Natural killer cell (primary cell): ENCODE results near the gene PLA2G4A. TPM values are rescaled to one million over a fixed set of nuclear protein-coding genes. Genes with fewer than 3 reads are reported as not detected.

Experiments
- ATAC-seq, 3 donors: fragments of 150-1000 bp in 2 of 3; fragments of 200-7000 bp in 1 of 3; cut with Tn5 transposase; 1 replicate in 1 of 3; 2 replicates in 2 of 3; pipeline ENCODE4 v1.10.0; 2021; ENCODE audit warnings: mild to moderate bottlenecking in 2 of 3, moderate library complexity in 2 of 3
- DNase-seq, 2 donors: peaks; one replicate each; pipeline versions ENCODE4 v3.0.0 to v3.0.0-alpha.2; 2013 to 2021; ENCODE audit warnings: mixed read lengths in 1 of 2
- H3K27ac ChIP-seq: one replicate; pipeline ENCODE4 v1.5.1; 2013; ENCODE audit warnings: mild to moderate bottlenecking, low read length
- H3K27me3 ChIP-seq: one replicate; pipeline ENCODE4 v1.6.1; 2013; ENCODE audit warnings: low read length; ENCODE audit not compliant: control insufficient read depth, insufficient read depth
- H3K36me3 ChIP-seq: one replicate; pipeline ENCODE4 v1.6.1; 2013; ENCODE audit warnings: low read length; ENCODE audit not compliant: control insufficient read depth, insufficient read depth
- H3K4me1 ChIP-seq: one replicate; pipeline ENCODE4 v1.6.1; 2013; ENCODE audit warnings: low read length; ENCODE audit not compliant: control insufficient read depth, insufficient read depth
- H3K4me3 ChIP-seq: one replicate; pipeline ENCODE4 v1.5.1; 2013; ENCODE audit warnings: low read length
- H3K9me3 ChIP-seq: one replicate; pipeline ENCODE4 v1.6.1; 2013; ENCODE audit warnings: low read length; ENCODE audit not compliant: control insufficient read depth, insufficient read depth
- H3K27ac Mint-ChIP-seq, 2 donors: one replicate each; pipeline ENCODE4 v1.8.0; 2022; ENCODE audit warnings: mild to moderate bottlenecking in 2 of 2, mixed read lengths in 2 of 2, moderate library complexity in 1 of 2
- H3K27me3 Mint-ChIP-seq, 2 donors: one replicate each; pipeline ENCODE4 v1.8.0; 2022; ENCODE audit warnings: low read depth in 2 of 2, mixed read lengths in 2 of 2
- H3K36me3 Mint-ChIP-seq: one replicate; pipeline ENCODE4 v1.8.0; 2022; ENCODE audit warnings: mixed read lengths
- H3K4me1 Mint-ChIP-seq, 2 donors: one replicate each; pipeline ENCODE4 v1.8.0; 2022; ENCODE audit warnings: mixed read lengths in 2 of 2
- H3K4me3 Mint-ChIP-seq: one replicate; pipeline ENCODE4 v1.8.0; 2022; ENCODE audit warnings: mild to moderate bottlenecking, moderate library complexity, mixed read lengths
- H3K9me3 Mint-ChIP-seq, 2 donors: one replicate each; pipeline ENCODE4 v1.8.0; 2022; ENCODE audit warnings: mixed read lengths in 2 of 2
- CTCF ChIP-seq: fragments of 200-600 bp; IDR thresholded peaks from one replicate; pipeline ENCODE4 v1.8.0; 2022; ENCODE audit warnings: antibody characterized with exemption
- WGBS: methylation state at CpG from one replicate; pipeline ENCODE4 v1.1.7; 2013; ENCODE audit warnings: missing lambda C conversion rate; ENCODE audit not compliant: insufficient coverage; 5-methylcytosine and 5-hydroxymethylcytosine counted together
- intact Hi-C: fragments of 100-400 bp; cut with micrococcal nuclease; formaldehyde crosslinking; loops from one replicate; pipeline ENCODE4 v1.14.2; 2022
- total RNA-seq, 4 donors: library from RNA; stranded (reverse); fragments of 120-200 nt in 1 of 4; gene quantifications; one replicate each; pipeline versions ENCODE4 v1.2.3 to v1.2.4, GENCODE V29; 2013 to 2022

PLA2G4A gene
- total RNA-seq, 3 donors from 2014 or later (not counting 1 experiment from before 2014, with no cell fraction given), result 0.33 to 1.3 (median 0.45) TPM

DNA sequence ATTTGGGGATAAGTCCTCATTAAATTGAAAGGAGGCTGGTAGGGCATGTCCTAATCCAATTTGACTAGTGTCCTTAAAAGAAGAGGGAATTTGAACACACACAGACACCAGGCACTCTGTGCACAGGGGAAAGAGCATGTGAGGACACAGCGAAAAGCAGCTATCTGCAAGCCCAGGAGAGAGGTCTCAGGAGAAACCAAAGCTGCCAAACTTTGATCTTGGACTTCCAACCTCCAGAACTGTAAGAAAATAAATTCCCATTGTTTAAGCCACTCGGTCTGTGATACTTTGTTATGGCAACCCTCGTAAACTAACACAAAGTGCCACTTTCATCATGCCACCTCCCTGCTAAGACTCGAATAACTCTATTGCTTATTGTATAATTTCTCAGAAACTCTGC, 13.8 kb downstream of the PLA2G4A start:
- no peak for TF ChIP-seq CTCF
- H3K9me3 ChIP-seq, result no peaks in the 10 kb centered on the region
- H3K4me1 ChIP-seq, result no peaks in the 10 kb centered on the region
- H3K27me3 Mint-ChIP-seq, result no peaks in the 10 kb centered on the region
- ATAC-seq (no peak), DNase-seq (no peak)
- H3K27me3 ChIP-seq, result no peaks in the 10 kb centered on the region
- no peak overlapping the region for H3K27ac Mint-ChIP-seq
- H3K36me3 ChIP-seq, result no peaks in the 10 kb centered on the region
- intact Hi-C loops, result no loop called here
- 84% methylated on average over 3 of the region's 4 CpGs for WGBS
- no peaks in the 10 kb centered on the region for H3K4me1 Mint-ChIP-seq
- H3K27ac ChIP-seq, result no peak overlapping the region
- no peaks in the 10 kb centered on the region for H3K36me3 Mint-ChIP-seq
- H3K4me3 Mint-ChIP-seq, result no peak overlapping the region
- H3K4me3 ChIP-seq, result no peak overlapping the region
- H3K9me3 Mint-ChIP-seq, result no peaks in the 10 kb centered on the region

DNA sequence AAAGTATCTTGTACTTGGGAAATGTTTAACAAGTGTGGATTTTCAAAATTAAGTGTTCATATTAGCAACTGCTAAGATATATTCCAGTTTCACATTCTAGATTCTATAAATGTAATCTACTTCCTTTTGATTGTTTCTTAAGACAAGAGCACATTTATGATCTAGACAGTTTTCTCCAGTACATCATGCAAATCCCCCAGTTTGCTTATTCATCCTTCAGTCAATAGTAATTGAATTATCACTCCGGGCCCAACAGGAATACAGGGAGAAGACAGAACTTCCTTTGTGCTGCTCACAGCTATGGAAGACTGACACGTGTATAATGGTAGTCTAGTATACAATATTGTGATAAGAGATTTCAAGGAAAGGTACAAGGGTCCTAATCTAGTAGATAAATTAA, 14.5 kb downstream of the PLA2G4A start:
- Histone ChIP-seq H3K27ac (no peak overlapping the region), H3K4me3 (no peak overlapping the region), H3K9me3 (no peaks in the 10 kb centered on the region), H3K27me3 (no peaks in the 10 kb centered on the region), H3K4me1 (no peaks in the 10 kb centered on the region), H3K36me3 (no peaks in the 10 kb centered on the region)
- no peak overlapping the region for H3K27ac Mint-ChIP-seq
- WGBS, result 61% methylated on average over 2 of the region's 2 CpGs
- no peaks in the 10 kb centered on the region for H3K36me3 Mint-ChIP-seq
- no peak for ATAC-seq
- no peak for DNase-seq
- no peaks in the 10 kb centered on the region for H3K9me3 Mint-ChIP-seq
- intact Hi-C loops, result no loop called here
- no peaks in the 10 kb centered on the region for H3K4me1 Mint-ChIP-seq
- no peak overlapping the region for H3K4me3 Mint-ChIP-seq
- no peak for TF ChIP-seq CTCF
- no peaks in the 10 kb centered on the region for H3K27me3 Mint-ChIP-seq

GRCh38 chr1:186843931-186844330, 15.2 kb downstream of the PLA2G4A start:
- no peaks in the 10 kb centered on the region for H3K4me1 ChIP-seq
- DNase-seq (no peak), ATAC-seq (no peak)
- no peaks in the 10 kb centered on the region for H3K36me3 ChIP-seq
- H3K9me3 Mint-ChIP-seq, result peaks cover 0 to 2% of the 10 kb centered on the region in 2 donors
- no peak overlapping the region for H3K4me3 Mint-ChIP-seq
- no peak overlapping the region for H3K4me3 ChIP-seq
- WGBS, result no CpG with 5 or more reads among the region's 2 CpGs
- no peaks in the 10 kb centered on the region for H3K4me1 Mint-ChIP-seq
- H3K27ac ChIP-seq, result no peak overlapping the region
- H3K27ac Mint-ChIP-seq, result no peak overlapping the region
- no peaks in the 10 kb centered on the region for H3K27me3 Mint-ChIP-seq
- H3K36me3 Mint-ChIP-seq, result no peaks in the 10 kb centered on the region
- H3K9me3 ChIP-seq, result no peaks in the 10 kb centered on the region
- no peak for TF ChIP-seq CTCF
- H3K27me3 ChIP-seq, result no peaks in the 10 kb centered on the region
- intact Hi-C loops, result no loop called here

- H3K27ac ChIP-seq, result no peak overlapping the region
Observed at GRCh38 chr1:186845576-186846210, 16.9 kb downstream of the PLA2G4A start.

More at GRCh38 chr1:186845576-186846210, 16.9 kb downstream of the PLA2G4A start:
- Mint-ChIP-seq H3K4me3 (no peak overlapping the region), H3K4me1 (peaks cover 0 to 5% of the 10 kb centered on the region in 2 donors), H3K9me3 (peaks cover 0 to 2% of the 10 kb centered on the region in 2 donors), H3K27ac (no peak overlapping the region), H3K36me3 (no peaks in the 10 kb centered on the region), H3K27me3 (no peaks in the 10 kb centered on the region)
- H3K36me3 ChIP-seq, result no peaks in the 10 kb centered on the region
- H3K27me3 ChIP-seq, result no peaks in the 10 kb centered on the region
- intact Hi-C loops, result no loop called here
- TF ChIP-seq CTCF, result no peak
- ATAC-seq, result no peak
- 10% methylated on average over 3 of the region's 3 CpGs for WGBS
- no peak overlapping the region for H3K4me3 ChIP-seq
- no peaks in the 10 kb centered on the region for H3K4me1 ChIP-seq
- H3K9me3 ChIP-seq, result no peaks in the 10 kb centered on the region
- DNase-seq, result no peak
